GM23338 (cell line): ENCODE results near the gene CDKN3.

ENCODE experiments used
- CREB1 ChIP-seq: fragments of 250-450 bp; sonication (Bioruptor Pico); IDR thresholded peaks from 2 replicates; pipeline ENCODE4 v1.5.0; 2020; ENCODE audit warnings: low read depth, mild to moderate bottlenecking, moderate library complexity
- CTCF ChIP-seq, 2 experiments: fragments of 200-600 bp in 1 of 2; sonication (generic) in 1 of 2; conservative IDR thresholded peaks; 2 replicates each; pipeline versions ENCODE4 v1.5.1 to v1.6.1; 2016 to 2017; ENCODE audit warnings: antibody characterized with exemption in 2 of 2, low read depth in 2 of 2, mild to moderate bottlenecking in 2 of 2, moderate library complexity in 1 of 2
- ETS1 ChIP-seq: IDR thresholded peaks from 2 replicates; pipeline ENCODE4 v1.6.1; 2016; ENCODE audit warnings: antibody characterized with exemption
- EZH2 ChIP-seq: fragments of 200-600 bp; sonication (generic); IDR thresholded peaks from one replicate; pipeline ENCODE4 v1.8.0; 2017; ENCODE audit warnings: antibody characterized with exemption, mild to moderate bottlenecking, low read depth; ENCODE audit not compliant: unreplicated experiment
- EZH2phosphoT487 ChIP-seq: fragments of 200-600 bp; sonication (generic); IDR thresholded peaks from one replicate; pipeline ENCODE4 v1.8.1; 2018; ENCODE audit warnings: antibody characterized with exemption; ENCODE audit not compliant: unreplicated experiment
- JUNB ChIP-seq: IDR thresholded peaks from one replicate; pipeline ENCODE4 v1.6.1; 2016; ENCODE audit warnings: antibody characterized with exemption; ENCODE audit not compliant: unreplicated experiment
- NANOG ChIP-seq: IDR thresholded peaks from 2 replicates; pipeline ENCODE4 v1.6.1; 2016; ENCODE audit warnings: antibody characterized with exemption, borderline replicate concordance
- POLR2AphosphoS5 ChIP-seq: IDR thresholded peaks from 2 replicates; pipeline ENCODE4 v1.6.1; 2016; ENCODE audit warnings: antibody characterized with exemption, low read depth
- REST ChIP-seq: IDR thresholded peaks from one replicate; pipeline ENCODE4 v1.6.1; 2018; ENCODE audit warnings: antibody characterized with exemption; ENCODE audit not compliant: unreplicated experiment
- STAT1 ChIP-seq: IDR thresholded peaks from one replicate; pipeline ENCODE4 v1.6.1; 2016; ENCODE audit warnings: antibody characterized with exemption; ENCODE audit not compliant: unreplicated experiment
- ZNF114 ChIP-seq: fragments of 250-450 bp; sonication (Bioruptor Pico); IDR thresholded peaks from 2 replicates; pipeline ENCODE4 v1.5.0; 2020; ENCODE audit warnings: mild to moderate bottlenecking, moderate library complexity

- TF ChIP-seq EZH2phosphoT487 = no peak
- TF ChIP-seq POLR2AphosphoS5 = no peak
- TF ChIP-seq ZNF114 (CRISPR knock-in tag) = no peak
- no peak for TF ChIP-seq CTCF (conservative IDR thresholded peaks at IDR 0.05; ENCODE audit: low read depth in 2 of 2)
- TF ChIP-seq EZH2 = no peak
- no peak for TF ChIP-seq REST
- no peak for TF ChIP-seq CREB1 (CRISPR knock-in tag)
- TF ChIP-seq NANOG = no peak
- no peak for TF ChIP-seq STAT1
- TF ChIP-seq ETS1 = no peak
- TF ChIP-seq JUNB = no peak
Measured at GRCh38 chr14:54457609-54457996, 60.8 kb downstream of the CDKN3 start.
